GM18907 (cell line): ENCODE results near the gene EIF3CL.
A peak's percentile ranks its signal among the peaks of the same experiment; 100 is the strongest.
"Not testable (repeated sequence)": the region's sequence is repeated elsewhere in the genome, so short reads cannot be mapped to it uniquely, and the experiment has no call there.

Experiments used
- ATAC-seq: cut with Tn5 transposase; IDR thresholded peaks from one replicate; pipeline ENCODE4 v1.9.1; 2021; ENCODE audit warnings: mild to moderate bottlenecking, moderate library complexity; ENCODE audit not compliant: unreplicated experiment

The EIF3CL gene

GRCh38 chr16:28364268-28365173 lies 39.1 kb downstream of the EIF3CL start:
- ATAC-seq, result peak; percentile 91

- ATAC-seq, result not testable (repeated sequence)
Measured at GRCh38 chr16:28363408-28363807, 40.2 kb downstream of the EIF3CL start, which contains the start of gene NPIPB6. Gene NPIPB6 (minus strand): TSS chr16:28363508. CDS start chr16:28362822, 686 bp downstream.

- not testable (repeated sequence) for ATAC-seq
Measured at GRCh38 chr16:28362600-28362999, 41.0 kb downstream of the EIF3CL start.

- not testable (repeated sequence) for ATAC-seq
Measured at GRCh38 chr16:28338230-28338629, 65.4 kb downstream of the EIF3CL start.

GRCh38 chr16:28336940-28337710 lies 66.5 kb downstream of the EIF3CL start:
- ATAC-seq, result not testable (repeated sequence)

- not testable (repeated sequence) for ATAC-seq
Measured at GRCh38 chr16:28335678-28336077, 68.0 kb downstream of the EIF3CL start.

- ATAC-seq, result not testable (repeated sequence)
Measured at GRCh38 chr16:28332632-28333031, 71.0 kb downstream of the EIF3CL start.

- not testable (repeated sequence) for ATAC-seq
Measured at GRCh38 chr16:28330981-28331380, 72.7 kb downstream of the EIF3CL start.

- ATAC-seq, result not testable (repeated sequence)
Measured at GRCh38 chr16:28330232-28330631, 73.4 kb downstream of the EIF3CL start.
